SH-SY5Y (cell line): Measurements from ENCODE around the gene KCNMB1.

Source experiments
- GATA2 ChIP-seq: IDR thresholded peaks from 2 replicates; pipeline ENCODE4 v1.6.1; 2011; ENCODE audit warnings: mild to moderate bottlenecking, low read depth, low read length
- GATA3 ChIP-seq: IDR thresholded peaks from 2 replicates; pipeline ENCODE4 v1.6.1; 2011; ENCODE audit warnings: low read depth, mild to moderate bottlenecking, low read length, moderate library complexity

DNA sequence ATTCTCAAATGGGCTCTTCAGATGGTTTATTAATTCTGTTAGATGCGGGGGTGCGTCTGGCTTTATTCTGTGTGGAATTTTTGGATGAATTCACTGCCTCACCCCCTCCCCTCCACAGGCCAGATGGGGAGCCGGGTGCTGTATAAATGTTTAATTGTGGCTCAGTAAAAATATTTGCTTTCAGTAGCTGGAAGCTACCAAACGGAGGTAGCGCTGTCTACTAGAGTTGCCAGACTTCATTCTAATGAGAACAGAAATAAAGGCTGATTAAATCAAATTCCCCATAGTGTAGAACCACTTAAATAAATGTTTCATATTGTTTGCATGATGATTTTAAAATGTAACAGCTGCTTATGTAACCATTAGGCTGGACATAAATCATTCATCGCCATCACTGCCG lies 34.5 kb upstream of the KCNMB1 start:
- no peak for TF ChIP-seq GATA2
- TF ChIP-seq GATA3: no peak
